GM21390 (cell line): ENCODE measurements around the gene KLHL36.

Experiments used
- ATAC-seq: cut with Tn5 transposase; IDR thresholded peaks from one replicate; pipeline ENCODE4 v1.9.1; 2021; ENCODE audit not compliant: unreplicated experiment

KLHL36 gene

DNA sequence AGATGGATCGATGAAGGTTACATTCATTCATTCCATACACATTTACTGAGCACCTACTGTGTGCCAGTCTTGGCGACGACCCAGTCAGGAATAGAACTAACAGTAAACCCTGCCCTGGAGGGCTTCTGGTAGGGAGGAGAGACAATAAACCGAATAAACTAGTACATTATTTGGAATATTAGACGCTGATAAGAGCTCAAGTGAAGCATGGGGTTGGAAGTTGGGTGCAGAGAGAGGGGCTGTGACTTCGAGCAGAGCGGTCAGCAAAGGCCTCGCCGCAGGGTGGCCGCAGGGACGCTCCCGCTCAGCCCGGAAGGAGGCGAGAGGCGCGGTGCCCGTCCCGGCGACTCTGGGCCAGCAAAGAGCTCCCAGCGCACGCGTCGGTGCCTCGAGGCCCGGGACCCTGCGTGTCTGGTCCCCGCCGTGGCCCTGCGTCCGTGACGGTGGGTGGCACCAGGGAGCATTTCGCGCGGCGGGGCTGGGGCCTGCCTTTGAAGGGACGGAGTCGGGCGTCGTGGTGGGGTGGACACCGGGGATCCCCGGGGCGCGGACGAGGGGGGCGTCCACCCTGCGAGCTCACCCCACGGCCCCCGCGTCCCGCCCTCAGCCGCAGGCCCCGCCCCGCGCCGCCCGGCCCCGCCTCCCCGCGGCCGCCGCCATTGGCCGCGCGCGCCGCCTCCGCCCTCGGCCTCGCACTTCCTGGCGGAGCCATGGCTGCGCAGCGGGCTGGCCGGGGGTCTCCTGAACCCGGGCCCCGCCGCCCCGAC, at the start of gene KLHL36:
Gene KLHL36 (plus strand): TSS at position 684 of the 767 bp plus-strand sequence. CDS start 2,357 bp downstream, outside the sequence.
- ATAC-seq: peak; percentile 84

DNA sequence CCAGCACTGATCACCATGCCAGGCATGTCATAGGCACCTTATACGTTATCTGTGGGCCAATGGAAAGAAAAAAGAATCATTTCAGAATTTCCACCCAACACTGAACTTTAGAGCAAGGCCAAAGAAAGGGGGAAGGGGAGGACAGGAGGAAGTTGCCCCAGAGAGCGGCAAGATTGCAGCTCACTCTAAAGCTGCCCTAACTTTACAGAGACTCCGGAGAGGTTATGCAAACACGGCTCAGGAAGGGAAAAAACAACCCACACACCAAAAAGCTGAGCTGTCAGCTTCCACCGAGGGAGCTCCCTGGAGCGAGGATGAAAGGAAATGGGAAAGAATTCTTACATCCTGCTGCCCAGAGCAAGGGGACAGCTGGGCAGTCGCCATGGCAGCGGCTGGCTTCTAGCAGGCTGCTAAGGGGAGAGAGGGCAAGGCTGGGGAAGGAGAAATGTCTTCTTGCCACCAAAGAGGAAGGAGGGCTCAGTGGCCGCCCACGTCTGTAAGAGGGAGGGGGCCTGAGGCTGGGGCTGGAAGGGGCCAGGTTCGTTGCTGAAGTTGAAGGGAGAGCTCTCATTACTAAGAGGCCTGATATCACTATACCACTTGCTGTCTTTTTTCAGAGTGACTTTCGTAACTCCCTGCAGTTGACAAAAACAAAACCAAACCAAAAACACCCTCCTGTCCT, 48.6 kb upstream of the KLHL36 start:
- ATAC-seq: peak; percentile 60

DNA sequence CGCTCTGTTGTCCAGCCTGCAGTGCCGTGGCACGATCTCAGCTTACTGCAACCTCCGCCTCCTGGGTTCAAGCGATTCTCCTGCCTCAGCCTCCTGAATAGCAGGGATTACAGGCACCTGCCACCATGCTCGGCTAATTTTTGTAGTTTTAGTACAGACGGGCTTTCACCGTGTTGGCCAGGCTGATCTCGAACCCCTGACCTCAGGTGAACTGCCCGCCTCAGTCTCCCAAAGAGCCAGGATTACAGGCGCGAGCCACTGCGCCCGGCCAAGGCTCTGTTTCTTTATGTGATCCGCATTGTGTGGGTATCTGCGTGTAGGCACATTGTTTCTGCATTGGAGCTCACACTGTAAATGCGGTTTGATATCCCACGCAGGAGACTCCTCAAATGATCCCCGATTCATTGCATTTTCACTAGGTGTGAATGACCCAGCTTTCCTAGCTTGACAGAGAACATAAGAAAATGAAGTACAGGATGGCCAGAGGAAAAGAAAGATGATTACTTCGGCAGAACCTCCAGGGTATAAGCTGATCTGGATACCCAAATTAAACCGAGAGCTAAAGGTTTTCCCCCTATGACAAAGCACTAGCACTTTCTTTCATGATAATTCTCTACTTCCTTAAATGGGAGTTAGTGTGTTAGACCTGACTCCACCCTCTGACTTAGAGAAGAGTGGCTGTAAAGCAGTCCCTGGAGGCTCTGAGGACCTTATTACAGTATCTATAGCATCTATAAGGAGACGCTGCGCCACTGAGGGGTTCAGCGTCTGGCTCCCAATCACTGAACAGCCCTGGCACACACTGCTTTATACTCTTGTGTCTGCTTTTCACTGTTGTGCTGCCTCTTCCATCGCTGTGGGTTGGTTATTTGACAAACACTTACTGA, 47.7 kb upstream of the KLHL36 start:
- ATAC-seq: peak; percentile 56

DNA sequence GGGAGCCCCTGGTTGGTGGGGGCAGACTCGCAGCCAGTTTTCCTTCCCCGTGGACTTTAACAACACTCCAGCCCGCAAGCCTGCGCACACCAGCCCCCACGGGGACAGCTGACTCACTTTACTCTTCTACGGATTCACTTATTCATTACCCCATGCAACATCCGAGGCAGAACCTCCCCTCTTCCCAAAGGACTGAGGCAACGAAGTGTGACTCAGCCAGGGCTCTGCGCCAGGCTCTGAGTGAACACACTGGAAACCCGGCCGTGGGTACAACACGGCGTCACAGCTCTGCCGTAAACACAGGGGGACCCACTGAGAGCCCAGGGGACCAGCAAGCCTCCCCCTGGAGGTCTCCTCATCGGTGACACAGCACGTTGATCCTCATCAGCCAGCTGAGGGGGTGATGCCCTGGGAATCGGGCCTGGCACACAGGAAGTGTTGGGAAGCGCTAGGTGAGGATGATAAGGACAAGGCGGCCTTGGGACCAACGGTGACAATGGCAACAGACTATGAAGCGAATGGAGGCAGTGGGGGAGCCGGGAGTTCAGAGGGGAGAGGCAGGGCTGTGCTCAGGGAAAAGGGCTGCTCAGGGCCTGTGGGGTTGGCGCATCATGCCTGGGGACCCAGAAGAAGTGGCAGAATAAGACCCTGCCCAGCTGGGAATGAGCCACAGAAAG, 45.0 kb upstream of the KLHL36 start:
- ATAC-seq: no peak

DNA sequence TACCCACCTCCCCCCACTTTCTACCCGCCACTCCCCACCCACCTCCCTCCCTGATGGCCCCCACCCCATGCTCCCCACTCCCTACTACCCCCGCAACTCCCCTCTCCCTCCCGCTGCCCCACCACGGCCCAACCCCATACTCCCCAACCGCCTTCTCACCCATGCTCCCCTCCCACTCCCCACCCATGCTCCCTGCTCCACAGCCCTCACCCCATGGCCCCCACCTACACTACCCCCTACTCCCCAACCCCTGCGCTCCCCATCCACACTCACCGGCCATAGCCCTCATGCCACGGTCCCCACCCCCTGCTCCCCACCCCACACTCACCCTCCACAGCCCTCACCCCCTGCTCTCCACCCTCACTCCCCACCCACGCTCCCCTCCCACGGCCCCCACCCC, 44.4 kb upstream of the KLHL36 start:
- ATAC-seq: no peak

DNA sequence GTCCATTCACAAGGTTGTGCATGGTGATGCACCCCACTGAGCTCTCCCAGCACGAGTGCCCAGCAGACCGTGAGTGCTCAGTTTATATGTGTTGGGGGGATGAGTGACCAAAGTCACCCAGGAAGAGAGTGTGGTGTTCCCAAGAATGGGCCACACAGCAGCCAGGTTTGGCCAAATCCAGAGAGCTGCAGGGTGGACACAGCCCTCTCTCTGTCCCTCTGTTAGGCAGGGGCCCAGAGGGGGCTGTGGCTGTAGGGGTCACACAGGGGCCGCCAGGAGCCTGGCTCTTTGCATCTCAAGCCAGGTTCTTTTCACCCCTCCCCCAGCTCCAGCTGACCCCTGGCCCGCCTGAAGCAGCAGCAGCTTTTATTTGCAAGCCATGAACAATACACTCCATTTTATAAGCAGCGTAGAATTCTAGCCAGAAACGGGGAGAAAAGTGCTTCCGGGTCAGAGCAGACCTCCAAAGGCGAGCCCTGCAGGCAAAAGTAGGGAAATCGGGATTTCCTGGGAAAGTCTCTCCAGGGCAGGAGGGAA, 43.8 kb upstream of the KLHL36 start:
- no peak for ATAC-seq

DNA sequence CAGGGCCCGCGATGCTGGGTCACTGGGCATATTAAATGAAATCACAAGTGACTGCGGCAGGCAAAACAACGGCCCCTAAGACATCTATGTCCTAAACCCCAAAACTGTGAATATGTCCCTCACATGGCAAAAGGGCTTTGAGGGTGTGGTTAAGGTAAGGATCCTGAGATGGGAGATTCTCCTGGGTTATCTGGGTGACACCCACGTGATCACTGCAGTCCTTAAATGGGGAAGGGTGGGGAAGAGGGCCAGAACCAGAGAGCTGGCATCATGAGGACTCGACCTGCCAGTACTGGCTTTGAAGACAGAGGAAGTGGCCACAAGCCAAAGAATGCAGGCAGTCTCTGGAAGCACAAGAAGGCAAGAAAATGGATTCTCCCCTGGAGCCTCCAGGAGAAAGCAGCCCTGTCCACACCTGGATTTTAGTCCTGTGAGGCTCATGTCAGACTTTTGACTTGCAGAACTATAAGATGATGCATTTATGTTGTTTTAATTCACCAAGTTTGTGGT, 42.9 kb upstream of the KLHL36 start:
- no peak for ATAC-seq

DNA sequence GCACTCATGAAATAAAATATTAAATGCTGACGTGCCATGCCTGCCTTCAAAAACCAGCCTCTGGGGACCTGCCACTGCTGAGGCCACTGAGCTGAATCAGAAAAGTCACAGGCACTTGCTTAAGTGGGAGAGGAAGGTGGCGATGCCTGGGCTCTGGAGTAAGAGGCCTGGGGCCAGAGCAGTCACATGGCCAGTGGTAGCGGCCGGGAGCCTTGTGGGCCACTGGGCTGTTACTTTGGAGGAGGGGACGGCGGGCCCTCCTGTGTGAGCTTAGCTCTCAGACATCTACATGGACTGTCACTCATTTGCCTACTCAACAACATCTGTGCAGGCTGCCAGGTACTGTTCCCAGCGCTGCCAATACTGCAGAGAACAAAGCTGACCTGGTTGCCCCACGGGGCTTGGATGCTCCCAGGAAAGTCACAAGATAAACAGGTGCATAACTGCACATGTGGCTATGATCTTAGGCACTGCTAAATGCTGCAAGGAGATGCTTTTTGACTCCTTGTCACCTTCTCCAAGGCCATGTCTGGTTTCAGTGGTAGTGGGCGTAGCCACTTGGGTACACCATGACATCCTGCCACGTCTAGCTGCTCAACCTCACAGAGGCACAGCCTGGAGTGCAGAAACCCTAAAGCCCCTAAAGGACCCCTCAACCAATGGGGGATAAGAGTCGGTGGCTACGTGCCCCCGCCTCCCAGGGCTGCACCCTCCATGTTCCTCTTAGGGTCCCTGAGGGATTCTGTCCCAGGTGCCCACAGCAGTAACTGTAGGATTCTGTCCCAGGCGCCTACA, 42.0 kb upstream of the KLHL36 start:
- no peak for ATAC-seq

DNA sequence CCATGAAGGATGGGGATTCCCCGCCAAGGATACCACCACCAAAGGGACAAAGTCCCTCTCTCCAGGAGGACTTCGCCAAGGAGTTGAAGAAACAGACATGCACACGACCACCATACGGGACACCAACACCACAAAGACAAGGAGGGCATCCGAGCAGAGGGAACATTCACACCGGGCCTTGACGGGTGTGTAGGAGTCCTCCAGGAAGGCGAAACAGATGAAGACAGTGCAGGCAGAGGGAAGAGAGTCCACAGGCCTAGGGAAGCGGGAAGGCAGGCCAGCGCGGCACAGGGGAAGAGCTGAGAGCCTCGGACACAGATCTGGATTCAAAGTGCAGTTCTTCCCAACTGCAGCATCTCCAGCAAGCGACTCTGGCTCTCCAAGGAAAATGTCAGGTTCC, 41.2 kb upstream of the KLHL36 start:
- ATAC-seq: no peak

DNA sequence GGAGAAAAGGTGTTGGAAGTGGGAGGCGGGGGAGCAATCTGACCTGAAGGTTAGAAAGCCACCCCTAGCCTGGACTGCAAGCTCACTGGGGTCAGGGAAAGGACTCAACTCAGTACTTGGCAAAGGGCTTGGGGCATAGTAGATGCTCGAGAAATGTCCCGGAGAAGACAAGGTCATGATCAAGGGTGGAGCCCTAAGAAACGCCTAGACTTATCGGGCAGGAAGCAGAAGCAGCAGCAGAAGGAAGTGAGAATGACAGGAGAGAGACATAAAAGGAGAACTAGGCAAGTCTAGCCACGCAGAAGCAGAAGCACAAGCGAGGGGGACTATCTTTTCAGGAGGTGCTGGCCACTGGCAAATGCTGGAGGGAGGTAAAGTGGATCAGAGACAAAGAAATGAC, 40.6 kb upstream of the KLHL36 start:
- peak; percentile 69 for ATAC-seq

DNA sequence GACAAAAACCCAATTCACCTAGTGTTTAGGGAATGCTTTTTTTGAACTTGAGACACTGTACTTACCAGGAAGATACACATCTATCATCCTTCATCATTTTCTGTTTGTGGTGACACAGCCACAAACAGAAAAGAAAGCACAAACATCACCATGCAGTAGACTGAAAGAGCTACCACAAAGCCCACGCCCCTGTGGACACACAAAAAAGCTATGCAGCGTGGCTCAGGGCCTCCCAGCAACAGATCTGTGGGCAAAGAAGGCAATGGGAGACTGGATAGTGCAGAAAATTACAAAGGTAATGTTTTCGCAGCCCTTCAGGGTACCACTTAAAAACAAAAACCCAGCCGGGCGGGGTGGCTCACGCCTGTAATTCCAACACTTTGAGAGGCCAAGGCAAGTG, 40.0 kb upstream of the KLHL36 start:
- no peak for ATAC-seq

DNA sequence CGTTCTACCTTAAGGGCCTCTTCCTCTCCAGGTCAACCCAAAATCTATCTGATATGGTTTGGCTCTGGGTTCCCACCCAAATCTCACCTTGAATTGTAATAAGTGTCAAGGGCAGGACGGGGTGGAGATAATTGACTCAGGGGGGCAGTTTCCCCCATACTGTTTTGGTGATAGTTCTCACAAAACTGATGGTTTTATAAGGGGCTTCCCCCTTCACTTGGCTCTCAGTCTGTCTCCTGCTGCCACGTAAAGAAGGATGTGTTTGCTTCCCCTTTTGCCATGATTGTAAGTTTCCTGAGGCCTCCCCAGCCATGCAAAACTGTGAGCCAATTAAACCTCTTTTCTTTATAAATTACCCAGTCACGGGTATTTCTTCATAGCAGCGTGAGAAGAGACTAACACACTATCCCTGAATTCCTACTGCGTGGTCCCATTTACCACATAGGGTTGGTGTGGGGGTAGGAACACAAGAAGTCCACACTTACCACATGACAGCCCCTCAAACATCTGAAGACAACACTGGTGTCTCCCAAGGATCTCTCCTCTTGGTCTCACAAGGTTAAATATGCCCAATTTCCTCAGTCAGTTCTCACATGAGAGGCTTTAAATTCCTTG, 38.6 kb upstream of the KLHL36 start:
- ATAC-seq: no peak

DNA sequence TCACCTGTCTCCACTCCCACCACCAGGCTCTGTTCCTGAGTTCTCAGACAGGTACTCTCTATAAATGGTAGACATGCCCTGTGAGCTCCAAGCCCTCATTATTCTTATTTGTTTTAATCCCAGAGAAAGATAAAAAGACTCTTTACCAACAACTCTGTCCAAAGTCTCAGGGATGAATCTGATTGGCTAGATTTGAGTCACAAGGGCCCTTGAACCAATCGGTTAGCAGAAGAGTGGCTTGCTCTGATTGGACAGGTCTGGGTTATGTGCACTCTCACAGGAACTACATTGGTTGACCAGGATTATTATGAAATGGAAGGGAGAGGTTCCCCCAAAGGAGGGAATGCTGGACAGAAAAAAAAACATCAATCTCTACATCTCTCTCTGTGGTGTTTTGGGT, 37.9 kb upstream of the KLHL36 start:
- ATAC-seq: no peak

DNA sequence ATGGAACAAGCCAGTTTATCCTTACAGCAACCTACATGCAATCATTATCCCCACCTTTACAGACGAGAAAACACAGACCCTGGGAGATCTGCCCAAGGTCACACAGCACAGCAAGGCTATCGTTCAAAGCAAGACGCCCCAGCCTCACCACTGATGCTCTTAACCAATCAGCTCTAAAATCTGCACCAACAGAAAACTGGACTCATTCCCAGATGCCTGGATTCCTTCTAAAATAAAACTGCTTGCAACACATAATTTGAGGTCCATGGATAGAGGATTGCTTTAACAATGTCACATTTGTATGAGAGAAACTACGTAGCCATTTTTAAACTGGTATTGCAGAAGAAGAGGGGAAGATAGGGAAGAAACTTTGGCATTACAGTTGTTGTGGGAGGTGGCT, 37.3 kb upstream of the KLHL36 start:
- ATAC-seq: no peak

DNA sequence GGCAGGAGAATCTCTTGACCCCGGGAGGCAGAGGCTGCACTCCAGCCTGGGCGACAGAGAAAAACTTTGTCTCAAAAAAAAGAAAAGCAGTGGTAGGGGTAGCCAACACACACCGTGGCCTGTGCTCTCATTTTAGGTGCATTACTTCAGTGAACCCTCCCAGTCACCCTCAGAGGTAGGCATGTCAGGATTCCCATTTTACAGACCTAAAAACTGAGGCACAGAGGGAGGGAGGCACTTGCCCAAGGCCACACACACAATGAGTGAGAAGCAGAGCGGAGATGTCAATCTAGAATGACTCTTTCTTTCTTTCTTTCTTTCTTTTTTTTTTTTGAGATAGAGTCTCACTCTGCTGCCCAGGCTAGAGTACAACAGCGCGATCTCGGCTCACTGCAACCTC, 35.6 kb upstream of the KLHL36 start:
- ATAC-seq: no peak

DNA sequence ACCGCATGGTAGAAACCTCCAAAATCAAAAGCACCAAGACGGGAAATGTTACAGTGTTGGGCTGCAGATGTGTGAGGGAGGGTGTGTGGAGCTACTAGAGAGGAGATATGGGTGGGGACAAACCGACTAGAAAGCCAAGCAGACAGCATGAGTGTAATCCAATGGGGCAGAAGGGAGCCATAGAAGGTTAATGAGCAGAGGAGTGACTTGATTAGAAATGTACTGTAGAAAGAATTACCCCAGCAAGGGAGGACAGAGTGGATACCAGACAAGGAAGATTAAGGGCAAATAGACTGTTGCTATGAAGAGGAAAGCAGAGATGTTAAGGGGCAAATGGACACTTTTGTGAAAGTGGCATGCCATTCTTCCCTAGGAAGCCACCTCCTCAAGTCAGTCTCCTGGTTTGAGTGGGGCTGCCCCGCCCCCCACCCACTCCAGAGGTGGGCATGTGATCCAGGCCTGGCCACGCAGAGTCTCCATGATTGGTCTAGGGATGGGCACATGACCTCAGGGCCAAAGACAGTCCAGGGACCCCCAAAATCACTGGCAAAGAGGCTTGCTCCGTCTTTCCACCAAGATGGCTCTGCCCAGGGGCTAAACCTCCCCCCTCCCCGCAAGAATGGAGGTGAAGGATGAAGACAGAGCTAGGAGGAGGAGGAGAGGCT, 34.8 kb upstream of the KLHL36 start:
- no peak for ATAC-seq

DNA sequence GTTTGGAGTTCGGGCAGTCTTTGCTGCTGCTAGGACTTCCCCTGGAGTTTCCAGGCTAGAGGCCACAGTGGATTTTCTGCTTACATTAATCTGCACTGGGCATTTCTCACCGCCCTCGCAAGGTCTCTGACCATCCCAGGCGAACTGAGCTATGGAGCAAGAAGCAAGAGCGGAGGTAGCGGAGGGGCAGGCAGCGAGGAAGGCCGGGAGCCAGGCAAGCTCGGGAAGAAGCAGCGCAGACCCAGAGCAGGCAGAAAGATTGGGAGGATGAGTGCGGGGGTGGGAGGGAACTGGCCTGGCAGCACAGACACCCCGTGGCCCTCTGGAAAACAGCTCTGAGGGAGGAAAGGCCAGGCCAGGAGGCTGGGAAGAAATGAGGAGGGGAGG, 34.2 kb upstream of the KLHL36 start:
- no peak for ATAC-seq

DNA sequence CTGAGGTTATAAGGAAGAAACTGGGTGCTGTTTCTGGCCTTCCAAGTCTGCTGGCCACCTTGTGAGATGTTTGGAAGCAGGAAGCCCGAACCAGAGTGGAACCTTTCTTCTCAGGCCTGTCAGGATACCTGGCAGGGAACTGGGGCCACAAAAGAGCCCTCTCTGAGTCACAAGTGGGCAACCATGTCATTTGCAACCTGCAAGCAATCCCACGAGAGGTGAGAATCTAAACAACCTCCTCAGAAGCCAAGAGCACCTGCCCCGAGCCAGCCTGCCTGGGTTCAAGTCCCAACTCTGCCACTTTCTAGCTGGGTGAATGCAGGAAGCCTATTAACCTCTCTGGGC, 33.7 kb upstream of the KLHL36 start:
- no peak for ATAC-seq
